Tibial artery (tissue), 4 donors: ENCODE measurements around the gene MEIS3.

Experiments
- DNase-seq, 2 donors: peaks; one replicate each; pipeline ENCODE4 v3.0.0-alpha.2; 2019
- H3K27ac ChIP-seq, 2 donors: fragments of 200-600 bp; sonication (generic) in 1 of 2; 1 replicate in 1 of 2; 2 replicates in 1 of 2; pipeline ENCODE4 v1.5.1; 2018 to 2019; ENCODE audit warnings: mild to moderate bottlenecking in 1 of 2
- H3K27me3 ChIP-seq, 2 donors: fragments of 200-600 bp; sonication (generic) in 1 of 2; one replicate each; pipeline versions ENCODE4 v1.5.1 to v1.6.0; 2016 to 2019
- H3K36me3 ChIP-seq, 3 donors: fragments of 200-600 bp; sonication (generic) in 2 of 3; one replicate each; pipeline ENCODE4 v1.5.1; 2016 to 2019; ENCODE audit warnings: mild to moderate bottlenecking in 2 of 3
- H3K4me1 ChIP-seq, 4 donors: fragments of 200-600 bp; sonication (generic) in 2 of 4; 1 replicate in 3 of 4; 2 replicates in 1 of 4; pipeline ENCODE4 v1.5.1; 2016 to 2019
- H3K4me3 ChIP-seq, 2 donors: fragments of 200-600 bp; sonication (generic) in 1 of 2; 1 replicate in 1 of 2; 2 replicates in 1 of 2; pipeline ENCODE4 v1.5.1; 2018 to 2019; ENCODE audit warnings: mild to moderate bottlenecking in 2 of 2
- H3K9me3 ChIP-seq, 3 donors: fragments of 200-600 bp; sonication (generic) in 1 of 3; one replicate each; pipeline ENCODE4 v1.5.1; 2016 to 2019
- CTCF ChIP-seq, 2 experiments: fragments of 200-600 bp in 1 of 2; fragments of 450-650 bp in 1 of 2; IDR thresholded peaks; one replicate each; pipeline ENCODE4 v1.5.1; 2017 to 2019; ENCODE audit warnings: antibody characterized with exemption in 2 of 2, mild to moderate bottlenecking in 1 of 2, moderate library complexity in 1 of 2
- intact Hi-C: fragments of 100-400 bp; cut with DNase I; formaldehyde crosslinking; loops from one replicate; pipeline ENCODE4 v1.15.0; 2023; ENCODE audit warnings: low total_unique reads

The MEIS3 gene

GRCh38 chr19:47443331-47443730, 24.0 kb upstream of the MEIS3 start:
- no peak for DNase-seq
- no peak overlapping the region for H3K4me3 ChIP-seq
- intact Hi-C loops, result no loop called here
- no peak for TF ChIP-seq CTCF (IDR thresholded peaks at IDR 0.05)
- peaks cover 0 to 4% (median 0%) of the 10 kb centered on the region in 3 donors for H3K9me3 ChIP-seq
- H3K36me3 ChIP-seq, result no peaks in the 10 kb centered on the region
- H3K4me1 ChIP-seq, result peaks cover 0 to 19% (median 14%) of the 10 kb centered on the region in 4 donors
- H3K27me3 ChIP-seq, result peaks cover 7 to 78% of the 10 kb centered on the region in 2 donors
- H3K27ac ChIP-seq, result no peak overlapping the region

- intact Hi-C loops, result loop anchor here (5.0 kb wide), 1 partner anchor 258 kb away; no protein-coding TSS in a partner anchor
- Histone ChIP-seq H3K27me3 (peaks cover 0 to 58% of the 10 kb centered on the region in 2 donors), H3K4me3 (no peak overlapping the region), H3K9me3 (no peaks in the 10 kb centered on the region), H3K36me3 (no peaks in the 10 kb centered on the region), H3K4me1 (peaks cover 0 to 4% (median 0%) of the 10 kb centered on the region in 4 donors), H3K27ac (no peak overlapping the region)
- no peak for TF ChIP-seq CTCF (IDR thresholded peaks at IDR 0.05)
- no peak for DNase-seq
Observed at GRCh38 chr19:47438793-47439220, 19.5 kb upstream of the MEIS3 start.

GRCh38 chr19:47437500-47437899, 18.2 kb upstream of the MEIS3 start:
- no peak for DNase-seq
- Histone ChIP-seq H3K4me3 (no peak overlapping the region), H3K27me3 (peaks cover 0 to 49% of the 10 kb centered on the region in 2 donors), H3K27ac (no peak overlapping the region), H3K4me1 (peaks cover 0 to 12% (median 0%) of the 10 kb centered on the region in 4 donors), H3K9me3 (no peaks in the 10 kb centered on the region), H3K36me3 (no peaks in the 10 kb centered on the region)
- no peak for TF ChIP-seq CTCF (IDR thresholded peaks at IDR 0.05)
- intact Hi-C loops, result loop anchor here (2.0 to 5.0 kb wide), 2 partner anchors 77 to 260 kb away; partner anchors contain the start of gene NAPA

GRCh38 chr19:47436712-47437401, 17.5 kb upstream of the MEIS3 start:
- intact Hi-C loops, result loop anchor here (2.0 to 5.0 kb wide), 2 partner anchors 78 to 260 kb away; partner anchors contain the start of gene NAPA
- peak; percentile 63 to 78 for DNase-seq
- no peak overlapping the region for H3K27ac ChIP-seq

GRCh38 chr19:47435883-47436417, 16.6 kb upstream of the MEIS3 start:
- intact Hi-C loops, result loop anchor here (2.0 to 5.0 kb wide), 2 partner anchors 79 to 261 kb away; partner anchors contain the start of gene NAPA
- Histone ChIP-seq H3K27ac (no peak overlapping the region), H3K27me3 (peaks cover 0 to 49% of the 10 kb centered on the region in 2 donors), H3K9me3 (no peaks in the 10 kb centered on the region), H3K4me3 (no peak overlapping the region), H3K36me3 (no peaks in the 10 kb centered on the region), H3K4me1 (peaks cover 0 to 12% (median 0%) of the 10 kb centered on the region in 4 donors)
- no peak for DNase-seq
- no peak for TF ChIP-seq CTCF (IDR thresholded peaks at IDR 0.05)

More at GRCh38 chr19:47436712-47437401, 17.5 kb upstream of the MEIS3 start:
- H3K9me3 ChIP-seq, result no peaks in the 10 kb centered on the region
- H3K4me1 ChIP-seq, result peaks cover 0 to 12% (median 0%) of the 10 kb centered on the region in 4 donors
- no peak overlapping the region for H3K4me3 ChIP-seq
- H3K27me3 ChIP-seq, result peaks cover 0 to 49% of the 10 kb centered on the region in 2 donors
- TF ChIP-seq CTCF (IDR thresholded peaks at IDR 0.05), result peak; percentile 77 to 87
- no peaks in the 10 kb centered on the region for H3K36me3 ChIP-seq
